SW480 (cell line): ENCODE measurements around the gene PELO.

Experiments used
- DNase-seq: peaks from one replicate; pipeline ENCODE4 v3.0.0-alpha.2; 2016; ENCODE audit warnings: low spot score

Gene PELO

GRCh38 chr5:52787600-52788504 is at the start of gene PELO, which contains the start of gene ITGA1:
PELO (plus strand) TSS chr5:52787916; CDS start chr5:52800395, 12,479 bp downstream.
ITGA1 (plus strand) TSS chr5:52787916; CDS start chr5:52788354, 438 bp downstream.
- peak; percentile 88 for DNase-seq

- DNase-seq, result no peak
These were observed 49.6 kb upstream of the PELO start for GRCh38 chr5:52738095-52738506.

GRCh38 chr5:52740007-52740406 is 47.7 kb upstream of the PELO start:
- DNase-seq, result no peak

- DNase-seq, result no peak
These were observed 44.7 kb upstream of the PELO start for GRCh38 chr5:52743012-52743411.

GRCh38 chr5:52743529-52743928 is 44.2 kb upstream of the PELO start:
- no peak for DNase-seq

- DNase-seq, result no peak
These were observed 43.7 kb upstream of the PELO start for GRCh38 chr5:52743970-52744369.

GRCh38 chr5:52744867-52745458 is 42.8 kb upstream of the PELO start:
- peak; percentile 54 for DNase-seq

- no peak for DNase-seq
These were observed 41.2 kb upstream of the PELO start for GRCh38 chr5:52746539-52746938.

GRCh38 chr5:52748590-52748989 is 39.1 kb upstream of the PELO start:
- DNase-seq, result no peak

GRCh38 chr5:52749666-52750065 is 38.0 kb upstream of the PELO start:
- no peak for DNase-seq

- no peak for DNase-seq
These were observed 36.6 kb upstream of the PELO start for GRCh38 chr5:52751137-52751536.

GRCh38 chr5:52754051-52754450 is 33.7 kb upstream of the PELO start:
- no peak for DNase-seq

- DNase-seq, result no peak
These were observed 30.2 kb upstream of the PELO start for GRCh38 chr5:52757527-52757926.

GRCh38 chr5:52758014-52758413 is 29.7 kb upstream of the PELO start:
- DNase-seq, result no peak

GRCh38 chr5:52759331-52759730 is 28.4 kb upstream of the PELO start:
- no peak for DNase-seq

- DNase-seq, result no peak
These were observed 26.9 kb upstream of the PELO start for GRCh38 chr5:52760695-52761366.

- DNase-seq, result no peak
These were observed 20.4 kb upstream of the PELO start for GRCh38 chr5:52767217-52767743.

GRCh38 chr5:52767766-52768480 is 19.8 kb upstream of the PELO start:
- no peak for DNase-seq

GRCh38 chr5:52769061-52769460 is 18.7 kb upstream of the PELO start:
- DNase-seq, result no peak

GRCh38 chr5:52770287-52770939 is 17.3 kb upstream of the PELO start:
- no peak for DNase-seq

- no peak for DNase-seq
These were observed 16.2 kb upstream of the PELO start for GRCh38 chr5:52771343-52772039.
